Stimulated activated naive CD8-positive, alpha-beta T cell treated with anti-CD3 and anti-CD28 coated beads, Interleukin-15, amount 100 ng/mL, for 72 hours (primary cell): ENCODE results near the gene NCAPD2.
"Not testable (repeated sequence)": the region's sequence is repeated elsewhere in the genome, so short reads cannot be mapped to it uniquely, and the experiment has no call there.

Experiments used
- ATAC-seq: fragments of 150-1000 bp; cut with Tn5 transposase; 2 replicates; pipeline ENCODE4 v1.10.0; 2021; ENCODE audit warnings: mild to moderate bottlenecking, moderate library complexity
- DNase-seq, 2 donors: peaks; one replicate each; pipeline ENCODE4 v3.0.0; 2021 to 2022
- H3K27ac Mint-ChIP-seq, 2 donors: one replicate each; pipeline ENCODE4 v1.8.0; 2022; ENCODE audit warnings: mild to moderate bottlenecking in 2 of 2, mixed read lengths in 2 of 2, moderate library complexity in 2 of 2
- H3K27me3 Mint-ChIP-seq: one replicate; pipeline ENCODE4 v1.8.0; 2022; ENCODE audit warnings: mixed read lengths
- H3K4me1 Mint-ChIP-seq: one replicate; pipeline ENCODE4 v1.8.0; 2022; ENCODE audit warnings: mild to moderate bottlenecking, mixed read lengths
- H3K4me3 Mint-ChIP-seq, 2 donors: one replicate each; pipeline ENCODE4 v1.8.0; 2022; ENCODE audit warnings: mild to moderate bottlenecking in 2 of 2, mixed read lengths in 2 of 2, moderate library complexity in 1 of 2
- H3K9me3 Mint-ChIP-seq, 2 donors: one replicate each; pipeline ENCODE4 v1.8.0; 2022; ENCODE audit warnings: mixed read lengths in 2 of 2

NCAPD2 gene

GRCh38 chr12:6554168-6555017 lies 60.5 kb downstream of the NCAPD2 start:
- DNase-seq = peak; percentile 72 to 80
- ATAC-seq = peak; percentile 74
- H3K4me3 Mint-ChIP-seq = peak overlapping the region; percentile 90 to 94

DNA sequence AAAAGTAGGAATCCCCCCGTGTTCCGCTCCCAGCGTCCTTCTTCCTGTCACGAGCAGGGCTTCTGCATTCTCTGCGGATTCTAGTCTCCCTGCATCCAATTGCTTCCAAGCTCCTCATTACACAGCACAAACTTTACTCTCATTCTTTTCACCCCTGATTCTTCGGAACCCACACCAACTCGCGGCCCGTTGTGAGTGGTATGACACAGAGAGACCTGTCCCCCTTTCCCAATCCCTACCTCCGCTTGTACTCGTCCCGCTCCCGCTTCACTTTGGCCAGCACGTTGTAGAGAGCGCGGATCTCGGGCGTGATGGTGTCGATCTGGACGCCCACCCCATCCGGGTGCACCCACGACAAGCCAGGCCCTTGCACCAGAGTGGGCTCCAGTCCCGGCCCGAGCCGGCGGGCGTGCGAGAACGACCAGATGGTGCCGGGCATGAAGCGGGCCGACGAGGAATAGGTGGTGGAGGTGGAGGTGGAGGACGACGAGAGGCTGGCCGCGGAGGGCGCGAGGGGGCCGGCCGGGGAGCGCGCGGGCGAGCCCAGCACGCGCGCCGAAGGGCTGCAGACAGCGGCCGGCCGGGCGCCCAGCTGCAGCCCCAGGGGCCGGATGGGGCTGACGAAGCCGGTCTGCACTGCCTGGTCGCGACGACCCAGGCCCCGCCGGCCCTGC lies 61.3 kb downstream of the NCAPD2 start:
- peaks cover 71% of the 10 kb centered on the region for H3K4me1 Mint-ChIP-seq

More at GRCh38 chr12:6554168-6555017, 60.5 kb downstream of the NCAPD2 start:
- H3K27me3 Mint-ChIP-seq = no peaks in the 10 kb centered on the region
- no peaks in the 10 kb centered on the region for H3K9me3 Mint-ChIP-seq
- H3K4me1 Mint-ChIP-seq = peaks cover 63% of the 10 kb centered on the region
- peak overlapping the region in 1 of 2 donors; percentile 60 for H3K27ac Mint-ChIP-seq

GRCh38 chr12:6556496-6556817 lies 62.6 kb downstream of the NCAPD2 start:
- not testable (repeated sequence) for H3K9me3 Mint-ChIP-seq, ATAC-seq, H3K27ac Mint-ChIP-seq, H3K27me3 Mint-ChIP-seq, DNase-seq
- Mint-ChIP-seq H3K4me1 (peaks cover 79% of the 10 kb centered on the region), H3K4me3 (peak overlapping the region; percentile 85 to 90)

More for the DNA sequence above, 61.3 kb downstream of the NCAPD2 start:
- DNase-seq (no peak), ATAC-seq (peak; percentile 15)
- Mint-ChIP-seq H3K4me3 (peak overlapping the region; percentile 90 to 94), H3K27ac (peak overlapping the region; percentile 20 to 60), H3K9me3 (no peaks in the 10 kb centered on the region), H3K27me3 (no peaks in the 10 kb centered on the region)

DNA sequence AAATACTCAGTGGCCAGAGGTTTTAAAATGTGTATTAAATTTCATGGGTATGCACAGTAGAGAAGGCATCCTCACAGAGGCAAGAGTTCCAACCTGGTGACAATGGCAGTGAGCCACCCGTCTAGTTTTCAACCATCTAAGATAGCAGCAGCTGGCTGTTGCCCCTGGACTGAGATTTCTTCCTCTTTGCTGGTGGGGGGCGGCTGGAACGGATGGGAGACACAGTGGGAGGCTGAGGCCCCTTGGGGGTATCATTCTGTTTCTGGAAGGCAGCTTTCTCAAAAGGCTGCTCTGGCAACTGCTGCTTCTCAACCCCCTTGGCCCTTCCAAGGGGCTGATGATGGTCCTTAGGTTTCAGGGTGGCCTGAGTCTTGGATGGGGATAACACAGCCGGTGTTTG lies 63.0 kb downstream of the NCAPD2 start:
- Mint-ChIP-seq H3K27ac (no peak overlapping the region), H3K4me1 (peaks cover 75% of the 10 kb centered on the region), H3K4me3 (peak overlapping the region; percentile 85 to 90), H3K9me3 (no peaks in the 10 kb centered on the region), H3K27me3 (no peaks in the 10 kb centered on the region)
- no peak for ATAC-seq
- DNase-seq = no peak

- Mint-ChIP-seq H3K27ac (peak overlapping the region in 1 of 2 donors; percentile 76), H3K4me1 (peaks cover 69% of the 10 kb centered on the region)
- peak; percentile 38 to 59 for DNase-seq
- not testable (repeated sequence) for H3K27me3 Mint-ChIP-seq, ATAC-seq, H3K9me3 Mint-ChIP-seq, H3K4me3 Mint-ChIP-seq
Observed at GRCh38 chr12:6558014-6558760, 64.3 kb downstream of the NCAPD2 start.

GRCh38 chr12:6559500-6559899 lies 65.6 kb downstream of the NCAPD2 start:
- Mint-ChIP-seq H3K4me3 (no peak overlapping the region), H3K4me1 (peaks cover 64% of the 10 kb centered on the region), H3K27ac (no peak overlapping the region), H3K27me3 (no peaks in the 10 kb centered on the region), H3K9me3 (no peaks in the 10 kb centered on the region)
- no peak for ATAC-seq
- no peak for DNase-seq

DNA sequence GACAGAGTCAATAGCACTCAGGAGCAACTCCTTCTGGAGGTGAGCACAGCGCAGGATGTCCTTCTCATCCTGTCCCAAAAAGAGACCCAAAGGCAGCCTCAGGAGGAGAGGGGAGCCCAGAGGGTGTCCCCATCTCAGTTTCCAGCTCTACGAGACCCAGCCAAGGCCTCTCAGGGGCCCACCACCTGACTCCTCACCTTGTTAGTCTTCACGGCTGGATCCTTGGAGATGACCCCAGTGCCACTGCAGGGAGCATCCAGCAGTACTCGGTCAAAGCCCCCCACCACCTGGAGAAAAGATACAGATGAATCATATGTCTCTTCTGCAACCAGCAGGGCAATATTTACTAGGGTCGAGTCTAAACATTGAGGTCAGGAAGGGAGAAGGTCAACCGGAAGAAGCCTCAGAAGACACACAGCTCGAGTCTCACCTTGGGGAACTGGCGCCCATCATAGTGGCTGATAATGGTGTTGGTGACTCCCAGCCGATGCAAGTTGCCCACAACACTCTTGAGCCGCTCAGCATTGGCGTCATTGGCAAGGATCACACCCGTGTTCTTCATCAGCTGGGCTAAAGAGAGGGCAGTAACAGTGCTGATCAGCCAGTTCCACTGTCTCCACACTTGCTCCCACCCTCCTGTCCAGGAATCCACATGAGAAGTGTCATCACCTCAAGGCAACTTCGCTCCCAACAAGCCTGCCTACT lies 66.8 kb downstream of the NCAPD2 start:
- DNase-seq (no peak), ATAC-seq (no peak)
- H3K27me3 Mint-ChIP-seq = no peaks in the 10 kb centered on the region
- no peak overlapping the region for H3K4me3 Mint-ChIP-seq
- H3K27ac Mint-ChIP-seq = peak overlapping the region in 1 of 2 donors; percentile 42
- no peaks in the 10 kb centered on the region for H3K9me3 Mint-ChIP-seq
- peaks cover 59% of the 10 kb centered on the region for H3K4me1 Mint-ChIP-seq

GRCh38 chr12:6562881-6563280 lies 69.0 kb downstream of the NCAPD2 start:
- Mint-ChIP-seq H3K27ac (peak overlapping the region in 1 of 2 donors; percentile 15), H3K27me3 (no peaks in the 10 kb centered on the region), H3K9me3 (no peaks in the 10 kb centered on the region), H3K4me1 (peaks cover 67% of the 10 kb centered on the region), H3K4me3 (no peak overlapping the region)
- DNase-seq (no peak), ATAC-seq (no peak)

- DNase-seq (peak; percentile 49 to 61), ATAC-seq (no peak)
- no peak overlapping the region for H3K4me3 Mint-ChIP-seq
- H3K4me1 Mint-ChIP-seq = peaks cover 60% of the 10 kb centered on the region
- H3K27me3 Mint-ChIP-seq = no peaks in the 10 kb centered on the region
- peak overlapping the region in 1 of 2 donors; percentile 42 for H3K27ac Mint-ChIP-seq
- no peaks in the 10 kb centered on the region for H3K9me3 Mint-ChIP-seq
Observed at GRCh38 chr12:6563448-6564050, 69.6 kb downstream of the NCAPD2 start.

DNA sequence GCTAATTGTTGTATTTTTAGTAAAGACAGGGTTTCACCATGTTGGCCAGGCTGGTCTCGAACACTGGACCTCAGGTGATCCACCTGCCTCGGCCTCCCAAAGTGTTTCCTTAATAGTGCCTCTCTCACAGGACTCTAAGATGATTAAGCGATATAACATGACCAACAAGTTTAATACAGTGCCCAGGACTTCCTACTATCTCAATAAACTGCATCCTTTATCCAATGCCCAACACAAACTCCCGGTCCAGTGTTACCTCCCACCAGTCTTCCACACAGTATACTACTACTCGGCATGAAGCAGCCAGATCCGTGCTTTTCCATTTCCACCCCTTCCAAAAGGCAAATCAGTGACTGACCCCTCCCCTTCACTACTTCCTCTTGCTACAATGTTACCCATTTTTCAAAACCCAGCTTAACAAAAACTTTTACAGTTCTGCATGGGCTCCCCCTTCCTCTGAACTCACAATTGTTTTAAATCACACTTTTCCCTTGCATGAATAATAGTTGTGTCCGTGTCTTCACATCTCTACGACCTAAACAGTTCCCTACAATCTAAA lies 73.3 kb downstream of the NCAPD2 start:
- Mint-ChIP-seq H3K27ac (peak overlapping the region; percentile 3 to 99), H3K4me3 (peak overlapping the region; percentile 97 to 100), H3K9me3 (no peaks in the 10 kb centered on the region), H3K27me3 (no peaks in the 10 kb centered on the region), H3K4me1 (peaks cover 54% of the 10 kb centered on the region)
- no peak for ATAC-seq
- no peak for DNase-seq

DNA sequence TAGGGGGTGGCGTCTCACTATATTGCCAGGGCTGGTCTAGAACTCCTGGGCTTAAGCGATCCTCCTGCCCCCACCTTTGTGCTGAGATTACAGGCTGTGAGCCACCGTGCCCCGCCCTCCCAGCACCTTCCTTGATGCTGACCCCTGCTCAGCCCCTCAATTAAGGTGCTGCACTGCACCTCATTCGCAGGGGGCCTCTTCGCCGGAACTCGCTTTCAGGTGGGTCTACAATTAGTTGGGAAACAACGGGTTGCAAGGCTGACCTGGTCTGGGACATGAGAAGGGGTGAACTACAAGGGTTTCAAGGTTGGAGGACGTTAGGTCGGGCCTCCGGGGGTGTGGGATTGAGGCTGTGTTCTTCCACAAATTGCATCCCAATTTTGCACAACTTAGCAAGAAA lies 75.4 kb downstream of the NCAPD2 start:
- peaks cover 38% of the 10 kb centered on the region for H3K4me1 Mint-ChIP-seq
- H3K27me3 Mint-ChIP-seq = no peaks in the 10 kb centered on the region
- peak overlapping the region in 1 of 2 donors; percentile 74 for H3K27ac Mint-ChIP-seq
- no peaks in the 10 kb centered on the region for H3K9me3 Mint-ChIP-seq
- peak overlapping the region; percentile 24 to 100 for H3K4me3 Mint-ChIP-seq
- DNase-seq = no peak
- ATAC-seq = no peak

DNA sequence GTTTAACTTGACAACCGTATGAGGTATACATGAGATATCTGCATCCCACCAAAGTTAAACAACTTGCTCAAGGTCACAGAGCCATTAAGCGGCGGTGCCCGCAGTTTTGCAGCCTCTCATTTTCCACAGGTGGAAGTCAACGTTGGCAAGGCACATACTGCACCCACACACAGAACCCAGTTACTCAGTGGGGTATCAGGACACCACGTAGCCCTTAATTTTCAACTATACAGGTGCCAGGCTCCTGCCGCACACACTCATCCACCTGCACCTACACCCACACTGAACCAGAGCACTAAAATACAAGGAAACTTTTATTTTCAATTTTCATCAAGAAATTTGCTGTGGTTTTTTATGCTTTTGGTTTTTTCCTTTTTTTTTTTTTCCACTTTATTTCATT lies 75.9 kb downstream of the NCAPD2 start:
- no peaks in the 10 kb centered on the region for H3K9me3 Mint-ChIP-seq
- H3K27me3 Mint-ChIP-seq = no peaks in the 10 kb centered on the region
- DNase-seq = no peak
- no peak for ATAC-seq
- peak overlapping the region; percentile 27 to 43 for H3K4me3 Mint-ChIP-seq
- peak overlapping the region in 1 of 2 donors; percentile 63 for H3K27ac Mint-ChIP-seq
- peaks cover 38% of the 10 kb centered on the region for H3K4me1 Mint-ChIP-seq

DNA sequence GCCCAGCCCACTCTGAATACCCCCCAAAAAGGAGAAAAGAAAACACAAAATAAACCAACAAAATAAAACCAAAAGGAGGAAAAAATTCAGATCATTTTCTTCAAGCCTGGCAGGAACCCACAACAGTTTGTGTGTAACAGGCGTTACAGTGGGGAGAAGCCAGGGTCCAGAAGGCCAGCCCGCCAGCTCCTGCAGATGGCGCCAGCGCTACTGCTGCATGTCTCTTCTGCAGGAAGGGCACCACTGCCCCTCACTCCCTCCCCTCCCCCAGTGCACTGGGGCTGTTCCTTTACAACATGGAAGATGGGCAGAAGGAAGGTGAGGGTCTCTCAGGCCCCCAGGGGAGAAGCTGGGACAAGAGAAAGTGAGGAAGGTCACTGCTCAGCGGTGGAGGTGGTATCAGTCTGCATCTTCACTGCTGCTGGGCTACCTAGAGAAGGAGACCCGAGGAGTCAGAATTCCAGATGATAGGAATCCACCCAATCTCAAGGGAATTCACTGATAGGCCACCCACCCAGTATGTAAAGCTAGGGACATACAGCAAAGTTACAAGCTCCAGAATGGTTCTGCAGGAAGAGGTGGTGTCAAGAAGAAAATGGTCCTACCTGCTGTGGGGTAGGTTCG lies 76.5 kb downstream of the NCAPD2 start:
- Mint-ChIP-seq H3K4me3 (peak overlapping the region; percentile 27 to 43), H3K27ac (peak overlapping the region; percentile 44 to 63), H3K9me3 (no peaks in the 10 kb centered on the region), H3K4me1 (peaks cover 38% of the 10 kb centered on the region), H3K27me3 (no peaks in the 10 kb centered on the region)
- DNase-seq (peak; percentile 36 to 48), ATAC-seq (peak; percentile 27)

GRCh38 chr12:6573001-6573400 lies 79.1 kb downstream of the NCAPD2 start:
- ATAC-seq (no peak), DNase-seq (no peak)
- H3K9me3 Mint-ChIP-seq = no peaks in the 10 kb centered on the region
- no peaks in the 10 kb centered on the region for H3K27me3 Mint-ChIP-seq
- no peak overlapping the region for H3K27ac Mint-ChIP-seq
- H3K4me3 Mint-ChIP-seq = no peak overlapping the region
- peaks cover 28% of the 10 kb centered on the region for H3K4me1 Mint-ChIP-seq
